Psoas muscle (tissue), 8 donors: Measurements from ENCODE around the gene ANKRD17. TPM values are rescaled to one million over a fixed set of nuclear protein-coding genes. Genes with fewer than 3 reads are reported as not detected.

ENCODE experiments used
- ATAC-seq, 4 donors: fragments of 200-7000 bp; cut with Tn5 transposase; one replicate each; pipeline ENCODE4 v1.9.1; 2020; ENCODE audit warnings: moderate library complexity in 3 of 4, mild to moderate bottlenecking in 2 of 4
- DNase-seq, 2 donors: peaks; one replicate each; pipeline ENCODE4 v3.0.0-alpha.2; 2020
- H3K27ac ChIP-seq: fragments of 200-600 bp; one replicate; pipeline ENCODE4 v1.8.0; 2022
- H3K27me3 ChIP-seq, 3 donors: fragments of 200-600 bp in 1 of 3; one replicate each; pipeline versions ENCODE4 v1.6.1 to v1.8.0; 2013 to 2022; ENCODE audit warnings: low read length in 2 of 3, mild to moderate bottlenecking in 2 of 3, moderate library complexity in 1 of 3; ENCODE audit not compliant: insufficient read depth in 3 of 3
- H3K36me3 ChIP-seq, 2 donors: fragments of 200-600 bp in 1 of 2; one replicate each; pipeline versions ENCODE4 v1.6.1 to v1.8.0; 2013 to 2022; ENCODE audit warnings: low read depth in 1 of 2, mild to moderate bottlenecking in 1 of 2, moderate library complexity in 1 of 2; ENCODE audit not compliant: insufficient read depth in 1 of 2
- H3K4me1 ChIP-seq: fragments of 200-600 bp; one replicate; pipeline ENCODE4 v1.8.0; 2022
- H3K4me3 ChIP-seq: fragments of 200-600 bp; one replicate; pipeline ENCODE4 v1.8.0; 2022; ENCODE audit warnings: mild to moderate bottlenecking
- H3K9me3 ChIP-seq: fragments of 200-600 bp; one replicate; pipeline ENCODE4 v1.8.0; 2022
- WGBS, 3 donors: extraction: QIAGEN DNeasy Blood & Tissue Kit; methylation state at CpG; one replicate each; pipeline versions ENCODE4 v1.1.6 to v1.1.7; 2013; 5-methylcytosine and 5-hydroxymethylcytosine counted together
- intact Hi-C, 2 donors: fragments of 100-400 bp; cut with DNase I; formaldehyde crosslinking; loops; one replicate each; pipeline versions ENCODE4 v1.11.0 to v1.14.2; 2022
- polyA plus RNA-seq, 3 donors: library from polyadenylated mRNA; stranded (reverse); fragments of 200-250 nt; gene quantifications; one replicate each; pipeline ENCODE4 v1.2.3, GENCODE V29; 2013
- total RNA-seq, 4 donors: library from RNA; stranded (reverse); fragmentation: NEBNext Ultra II Directional in 2 of 4; extraction: Animal tissue kit (Norgen Biotek cat#: 25700) in 2 of 4; gene quantifications; one replicate each; pipeline versions ENCODE4 v1.2.1 to v1.2.4, GENCODE V29; 2021 to 2023
- TF ChIP-seq, protein P1 (sequence below): fragments of 200-600 bp; IDR thresholded peaks from one replicate; pipeline ENCODE4 v1.8.0; 2022; ENCODE audit warnings: antibody characterized with exemption
- donor health status: healthy with polysubstance abuse.
- donor health status: DM: no; HTN: no; CAD: no; lungs with moderate emphysema.
- donor health status: Bipolar disorder and iron deficiency.
- donor health status: healthy.
- donor health status: DM: yes; HTN: yes; CAD: no.
- donor health status: DM: no; HTN: no; CAD: no.
- donor health status: DM: no; HTN: no; CAD: no.
- donor health status: DM: yes; HTN: yes; CAD: no.

Gene ANKRD17
- total and polyA plus RNA-seq, 7 donors: 8.0 to 66.2 (median 46.6) TPM

DNA sequence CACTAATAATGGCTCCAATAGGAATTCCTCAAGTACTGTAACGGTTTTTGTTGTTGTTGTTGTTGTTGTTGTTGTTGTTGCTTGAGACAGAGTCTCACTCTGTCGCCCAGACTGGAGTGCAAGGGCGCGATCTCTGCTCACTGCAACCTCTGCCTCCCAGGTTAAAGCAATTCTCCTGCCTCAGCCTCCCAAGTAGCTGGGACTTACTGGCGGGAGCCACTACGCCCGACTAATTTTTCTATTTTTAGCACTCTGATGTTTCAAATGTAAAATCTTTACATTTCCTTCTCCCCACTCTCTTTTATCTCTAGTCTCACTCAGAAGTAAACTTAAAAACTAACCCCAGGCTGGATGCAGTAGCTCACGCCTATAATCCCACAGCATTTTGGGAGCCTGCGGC is 8.0 kb downstream of the ANKRD17 start:
- no peak overlapping the region for H3K27ac ChIP-seq
- no peaks in the 10 kb centered on the region for H3K27me3 ChIP-seq
- ATAC-seq: no peak
- TF ChIP-seq, protein P1, sequence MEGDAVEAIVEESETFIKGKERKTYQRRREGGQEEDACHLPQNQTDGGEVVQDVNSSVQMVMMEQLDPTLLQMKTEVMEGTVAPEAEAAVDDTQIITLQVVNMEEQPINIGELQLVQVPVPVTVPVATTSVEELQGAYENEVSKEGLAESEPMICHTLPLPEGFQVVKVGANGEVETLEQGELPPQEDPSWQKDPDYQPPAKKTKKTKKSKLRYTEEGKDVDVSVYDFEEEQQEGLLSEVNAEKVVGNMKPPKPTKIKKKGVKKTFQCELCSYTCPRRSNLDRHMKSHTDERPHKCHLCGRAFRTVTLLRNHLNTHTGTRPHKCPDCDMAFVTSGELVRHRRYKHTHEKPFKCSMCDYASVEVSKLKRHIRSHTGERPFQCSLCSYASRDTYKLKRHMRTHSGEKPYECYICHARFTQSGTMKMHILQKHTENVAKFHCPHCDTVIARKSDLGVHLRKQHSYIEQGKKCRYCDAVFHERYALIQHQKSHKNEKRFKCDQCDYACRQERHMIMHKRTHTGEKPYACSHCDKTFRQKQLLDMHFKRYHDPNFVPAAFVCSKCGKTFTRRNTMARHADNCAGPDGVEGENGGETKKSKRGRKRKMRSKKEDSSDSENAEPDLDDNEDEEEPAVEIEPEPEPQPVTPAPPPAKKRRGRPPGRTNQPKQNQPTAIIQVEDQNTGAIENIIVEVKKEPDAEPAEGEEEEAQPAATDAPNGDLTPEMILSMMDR: no peak
- intact Hi-C loops: loop anchor here in 1 of 2 donors (10.0 kb wide), 1 partner anchor 546 kb away; no protein-coding TSS in a partner anchor
- no peak for DNase-seq
- H3K4me1 ChIP-seq: peaks cover 49% of the 10 kb centered on the region
- no peaks in the 10 kb centered on the region for H3K9me3 ChIP-seq
- no peak overlapping the region for H3K4me3 ChIP-seq
- peaks cover 0 to 5% of the 10 kb centered on the region in 2 donors for H3K36me3 ChIP-seq
- 87 to 92% (median 91%) methylated on average over 9 of the region's 9 CpGs for WGBS, 3 donors

DNA sequence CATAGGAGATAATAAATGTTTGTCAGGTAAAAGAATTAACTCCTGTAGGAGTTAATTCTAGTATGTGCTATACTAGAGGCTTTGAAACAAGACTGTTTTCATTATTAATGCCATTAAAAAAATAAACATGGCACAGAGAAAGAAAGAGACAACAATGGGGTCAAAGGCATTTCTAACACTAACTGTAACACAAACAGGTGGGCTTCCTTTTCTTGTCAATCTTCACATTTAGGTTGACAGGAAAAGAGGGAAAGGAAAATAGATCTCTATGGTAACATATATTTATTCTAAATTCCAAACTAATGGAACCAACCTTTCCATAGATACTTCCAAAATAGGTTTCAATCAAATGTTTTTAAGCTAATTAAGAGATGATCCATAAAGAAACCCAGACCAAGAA is 9.8 kb downstream of the ANKRD17 start:
- peaks cover 31% of the 10 kb centered on the region for H3K4me1 ChIP-seq
- H3K27ac ChIP-seq: no peak overlapping the region
- no peak overlapping the region for H3K4me3 ChIP-seq
- DNase-seq (no peak), ATAC-seq (no peak)
- no peaks in the 10 kb centered on the region for H3K27me3 ChIP-seq
- TF ChIP-seq, protein P1: no peak
- H3K9me3 ChIP-seq: no peaks in the 10 kb centered on the region
- intact Hi-C loops: loop anchor here in 1 of 2 donors (10.0 kb wide), 1 partner anchor 54 kb away; no protein-coding TSS in a partner anchor
- H3K36me3 ChIP-seq: peaks cover 0 to 5% of the 10 kb centered on the region in 2 donors

DNA sequence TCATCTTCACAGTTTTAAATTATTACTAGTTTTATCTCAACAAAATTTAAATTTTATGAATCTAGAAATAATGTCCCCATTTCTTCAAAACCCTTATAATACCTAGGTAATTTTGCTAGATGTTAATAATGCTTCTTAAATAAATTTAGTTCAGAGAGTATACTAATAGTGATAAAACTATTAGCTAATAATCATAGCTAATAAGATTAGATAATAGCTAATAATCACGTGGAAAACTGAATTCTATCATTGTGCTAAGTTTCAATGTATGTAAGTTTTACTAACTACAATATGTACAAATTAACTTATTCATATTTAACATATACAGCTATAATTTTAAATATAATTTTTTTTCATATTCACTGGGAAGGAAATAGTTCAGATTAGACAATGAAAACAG is 10.2 kb downstream of the ANKRD17 start:
- ATAC-seq (no peak), DNase-seq (no peak)
- TF ChIP-seq, protein P1: no peak
- 90 to 96% (median 93%) methylated on average over 1 of the region's 1 CpG for WGBS, 3 donors
- Histone ChIP-seq H3K27me3 (no peaks in the 10 kb centered on the region), H3K9me3 (no peaks in the 10 kb centered on the region), H3K4me1 (peaks cover 27% of the 10 kb centered on the region), H3K36me3 (peaks cover 0 to 5% of the 10 kb centered on the region in 2 donors), H3K27ac (no peak overlapping the region), H3K4me3 (no peak overlapping the region)
- intact Hi-C loops: loop anchor here in 1 of 2 donors (10.0 kb wide), 1 partner anchor 54 kb away; no protein-coding TSS in a partner anchor

DNA sequence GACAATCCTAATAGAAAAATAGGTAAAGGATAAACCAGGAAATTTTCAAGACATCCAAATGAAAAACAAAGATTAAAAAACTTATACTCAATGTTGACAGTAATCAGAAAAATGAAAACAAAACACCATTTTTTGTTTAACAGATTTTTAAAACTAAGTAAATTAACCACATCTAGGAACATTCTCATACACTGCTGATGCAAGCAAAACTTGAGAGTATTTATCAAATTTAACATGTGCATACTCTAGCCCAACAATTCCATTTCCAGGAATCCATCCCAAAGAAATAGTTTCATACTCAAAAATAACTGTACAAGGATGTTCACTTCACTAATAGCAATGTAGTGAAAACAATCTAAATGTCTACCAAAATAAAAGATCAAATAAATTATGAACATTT is 11.5 kb downstream of the ANKRD17 start:
- intact Hi-C loops: loop anchor here in 1 of 2 donors (10.0 kb wide), 1 partner anchor 52 kb away; no protein-coding TSS in a partner anchor
- no peak for ATAC-seq
- H3K4me3 ChIP-seq: no peak overlapping the region
- H3K27ac ChIP-seq: no peak overlapping the region
- H3K9me3 ChIP-seq: no peaks in the 10 kb centered on the region
- DNase-seq: no peak
- no peaks in the 10 kb centered on the region for H3K36me3 ChIP-seq
- H3K4me1 ChIP-seq: peaks cover 17% of the 10 kb centered on the region
- TF ChIP-seq, protein P1: no peak
- no peaks in the 10 kb centered on the region for H3K27me3 ChIP-seq

DNA sequence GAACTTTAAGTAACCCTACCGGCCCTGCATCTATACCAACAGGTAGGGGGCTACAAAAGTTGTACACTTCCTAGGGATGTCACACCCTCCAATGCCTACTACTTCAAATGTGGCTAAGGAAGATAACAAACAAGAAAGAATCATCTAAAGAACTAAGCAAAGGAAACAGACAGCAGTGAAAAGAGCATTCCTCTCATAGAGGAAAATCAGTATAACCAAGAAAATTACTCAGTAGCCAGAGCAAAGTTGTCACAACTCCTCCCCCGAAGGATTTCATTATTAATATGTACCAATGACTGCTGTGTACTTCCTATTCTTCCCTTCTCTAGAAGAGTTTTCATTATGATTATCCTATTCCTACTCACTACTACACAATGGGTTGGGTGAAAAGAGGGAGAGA is 12.6 kb downstream of the ANKRD17 start:
- peaks cover 17% of the 10 kb centered on the region for H3K4me1 ChIP-seq
- H3K4me3 ChIP-seq: no peak overlapping the region
- H3K9me3 ChIP-seq: no peaks in the 10 kb centered on the region
- intact Hi-C loops: loop anchor here in 1 of 2 donors (10.0 kb wide), 1 partner anchor 51 kb away; no protein-coding TSS in a partner anchor
- no peaks in the 10 kb centered on the region for H3K36me3 ChIP-seq
- WGBS, 3 donors: 86 to 91% (median 89%) methylated on average over 2 of the region's 2 CpGs
- TF ChIP-seq, protein P1: no peak
- ATAC-seq (no peak), DNase-seq (no peak)
- H3K27ac ChIP-seq: no peak overlapping the region
- H3K27me3 ChIP-seq: no peaks in the 10 kb centered on the region
